Measurements from ENCODE around the gene RHOT2. TPM values are rescaled to one million over a fixed set of nuclear protein-coding genes. Genes with fewer than 3 reads are reported as not detected.

The RHOT2 gene
- total RNA-seq, 1 donor from 2014 or later = 26.4 TPM

GRCh38 chr16:632486-633335 lies 35.2 kb upstream of the RHOT2 start:
- DNase-seq = no peak

GRCh38 chr16:633336-634050 lies 34.4 kb upstream of the RHOT2 start:
- no peak for DNase-seq

- DNase-seq = no peak
These were observed 33.8 kb upstream of the RHOT2 start for GRCh38 chr16:634051-634670.

GRCh38 chr16:634996-635395 lies 32.9 kb upstream of the RHOT2 start:
- DNase-seq = no peak

- no peak for DNase-seq
These were observed 32.2 kb upstream of the RHOT2 start for GRCh38 chr16:635573-636205.

- DNase-seq = peak; percentile 92
These were observed 31.5 kb upstream of the RHOT2 start, which contains the start of gene METTL26 for GRCh38 chr16:636206-637080. Gene METTL26, minus strand, starts transcription at chr16:636305. Its CDS starts 15 bp downstream, at chr16:636290.

GRCh38 chr16:637081-638018 lies 30.6 kb upstream of the RHOT2 start:
- DNase-seq = peak; percentile 92

GRCh38 chr16:638034-638543 lies 29.8 kb upstream of the RHOT2 start:
- DNase-seq = no peak

DNA sequence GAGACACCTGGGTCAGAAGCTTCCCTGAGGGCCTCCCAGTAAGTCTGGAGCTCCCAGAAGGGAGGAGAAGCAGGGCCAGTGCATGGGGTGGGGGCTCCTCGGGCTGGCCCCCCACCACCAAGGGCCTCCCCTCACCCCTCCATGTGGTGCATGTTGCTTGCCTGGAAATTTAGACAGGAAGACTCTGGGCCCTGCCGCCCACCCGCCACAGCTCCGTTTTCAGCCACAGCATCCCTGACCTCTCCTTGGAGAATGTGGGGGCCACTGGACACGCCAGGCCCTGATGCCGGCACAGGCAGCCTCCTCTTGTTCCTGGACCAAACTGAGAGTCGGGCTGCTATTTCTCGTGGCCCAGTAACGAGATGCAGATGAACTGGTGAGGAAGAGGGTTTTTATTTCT lies 29.1 kb upstream of the RHOT2 start:
- DNase-seq = no peak

DNA sequence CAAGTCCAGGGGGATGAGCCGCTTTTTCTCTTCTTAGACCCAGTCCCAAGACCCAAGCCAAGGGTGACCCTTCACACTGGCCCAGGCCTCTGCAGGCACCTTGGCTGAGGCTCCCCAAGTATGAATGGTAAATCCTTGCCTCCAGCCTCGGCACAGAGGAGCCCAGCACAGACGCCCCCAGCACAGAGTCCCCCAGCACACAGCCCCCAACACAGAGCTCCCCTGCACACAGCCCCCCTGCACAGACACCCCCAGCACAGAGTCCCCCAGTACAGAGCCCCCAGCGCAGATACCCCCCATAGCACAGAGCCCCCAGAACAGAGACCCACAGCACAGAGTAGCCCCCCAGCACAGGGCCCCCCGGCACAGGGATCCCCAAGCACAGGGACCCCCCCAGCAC lies 27.3 kb upstream of the RHOT2 start:
- no peak for DNase-seq

GRCh38 chr16:641326-642188 lies 26.4 kb upstream of the RHOT2 start, which contains the start of gene MCRIP2:
Gene MCRIP2, plus strand, starts transcription at chr16:641828. Its CDS starts 164 bp downstream, at chr16:641992.
- DNase-seq = peak; percentile 30

GRCh38 chr16:642189-643049 lies 25.5 kb upstream of the RHOT2 start:
- no peak for DNase-seq

- DNase-seq = no peak
These were observed 24.9 kb upstream of the RHOT2 start for GRCh38 chr16:643050-643368.

DNA sequence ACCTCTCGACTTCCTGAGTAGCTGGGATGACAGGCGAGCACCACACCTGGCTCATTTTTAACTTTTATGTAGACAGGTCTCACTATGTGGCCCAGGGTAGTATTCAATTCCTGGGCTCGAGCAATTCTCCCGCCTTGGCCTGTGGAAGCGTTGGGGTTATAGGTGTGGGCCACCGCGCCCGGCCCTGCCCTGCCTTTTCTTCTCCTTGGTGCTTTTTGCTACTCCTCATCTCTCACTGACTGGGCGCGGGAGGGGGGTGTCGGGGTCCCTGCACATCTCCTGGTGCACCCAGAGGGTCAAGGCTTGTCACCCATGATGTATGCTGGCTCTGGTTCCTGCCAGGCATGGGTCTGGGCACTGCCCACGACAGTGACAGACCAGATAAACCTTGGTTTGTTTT lies 23.4 kb upstream of the RHOT2 start:
- DNase-seq = no peak

DNA sequence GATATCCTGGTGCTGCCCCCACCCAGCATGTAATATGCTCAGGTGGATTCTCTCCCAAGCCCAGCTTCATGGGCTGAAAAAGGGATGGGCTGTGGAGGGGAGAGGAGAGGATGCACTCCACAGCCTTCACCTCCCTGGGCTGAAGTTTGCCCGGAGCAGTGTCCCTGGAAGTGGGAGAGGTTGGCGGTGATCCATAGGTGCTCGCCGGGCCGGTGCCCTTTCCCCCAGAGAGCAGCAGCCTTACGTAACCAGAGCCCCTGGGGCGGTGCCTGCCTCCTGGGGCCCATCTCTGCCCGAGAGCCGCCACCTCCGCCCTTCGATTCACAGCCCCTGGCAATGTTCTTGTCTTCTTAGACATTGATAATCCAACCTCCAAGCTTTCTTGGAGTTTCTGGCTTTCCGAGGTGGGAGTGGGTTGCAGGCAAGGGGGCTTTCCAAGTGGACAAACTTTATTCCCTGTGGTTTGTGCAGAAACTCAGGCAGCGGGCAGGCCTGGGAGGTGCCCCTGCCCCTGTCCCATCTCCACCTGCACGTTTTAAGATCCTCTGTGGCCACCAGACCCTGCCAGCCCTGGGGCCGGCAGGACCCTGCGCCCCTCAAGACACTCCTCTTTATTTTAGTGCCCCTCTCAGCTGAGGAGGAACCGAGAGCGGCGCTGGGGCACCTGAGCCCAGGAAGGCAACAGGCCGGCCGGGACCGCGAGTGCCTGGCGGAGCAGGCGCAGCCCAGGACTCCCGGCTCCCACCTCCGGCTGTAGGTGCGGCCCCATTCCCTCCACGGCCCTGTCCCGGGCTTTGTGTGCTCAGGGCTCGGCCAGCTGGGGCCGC lies 21.9 kb upstream of the RHOT2 start:
- no peak for DNase-seq

DNA sequence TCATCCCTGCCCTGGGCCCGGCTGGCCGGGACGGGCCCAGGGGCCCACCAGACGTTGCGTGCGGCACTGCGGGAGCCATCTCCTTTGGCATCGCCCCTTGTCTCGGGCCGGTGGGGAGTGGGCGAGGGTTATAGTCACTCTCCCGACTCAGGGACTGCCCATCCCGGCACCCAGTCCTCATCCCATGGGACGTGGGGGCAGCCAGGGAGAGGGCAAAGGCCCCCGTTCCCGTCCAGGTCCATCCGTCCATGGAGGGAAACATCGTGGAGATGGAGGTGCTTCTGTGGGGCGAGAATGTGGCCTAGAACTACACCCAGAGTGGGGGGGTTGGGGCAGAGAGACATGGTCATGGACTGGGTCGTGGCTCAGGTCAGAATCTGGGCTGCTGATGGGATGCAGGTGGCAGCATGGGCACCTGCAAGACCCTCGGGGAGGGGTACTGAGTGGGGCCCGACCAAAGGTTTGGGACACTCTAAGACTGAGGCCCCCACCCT lies 21.2 kb upstream of the RHOT2 start:
- DNase-seq = no peak

Measured in skin of body (tissue), 2 donors.